H1 (cell line): Measurements from ENCODE around the gene TCF25.

Experiments
- ATF2 ChIP-seq: IDR thresholded peaks from 2 replicates; pipeline ENCODE4 v1.6.1; 2012; ENCODE audit warnings: low read length, inconsistent platforms
- CTCF ChIP-seq, 3 experiments: IDR thresholded peaks; 1 replicate in 2 of 3; 2 replicates in 1 of 3; pipeline versions ENCODE4 v1.5.1 to v1.6.1; 2011; ENCODE audit warnings: low read length in 3 of 3, mild to moderate bottlenecking in 3 of 3, inconsistent platforms in 2 of 3, low read depth in 1 of 3, moderate library complexity in 1 of 3; ENCODE audit not compliant: insufficient read depth in 1 of 3; ENCODE audit errors: control extremely low read depth in 1 of 3
- EP300 ChIP-seq, 2 experiments: IDR thresholded peaks; 1 replicate in 1 of 2; 2 replicates in 1 of 2; pipeline ENCODE4 v1.6.1; 2011 to 2012; ENCODE audit warnings: low read depth in 2 of 2, low read length in 2 of 2, mild to moderate bottlenecking in 2 of 2, borderline replicate concordance in 1 of 2, inconsistent platforms in 1 of 2, moderate library complexity in 1 of 2
- HDAC6 ChIP-seq: IDR thresholded peaks from one replicate; pipeline ENCODE4 v1.7.1; 2012; ENCODE audit warnings: low read depth, mild to moderate bottlenecking, inconsistent platforms, low read length, moderate library complexity
- KDM1A ChIP-seq: fragments of 200-600, 300-600 bp; sonication (generic); IDR thresholded peaks from 2 replicates; pipeline ENCODE4 v1.7.1; 2016; ENCODE audit warnings: mild to moderate bottlenecking, low read length, borderline replicate concordance
- POLR2A ChIP-seq, 2 experiments: IDR thresholded peaks; 1 replicate in 1 of 2; 2 replicates in 1 of 2; pipeline ENCODE4 v1.6.1; 2011; ENCODE audit warnings: low read depth in 2 of 2, low read length in 2 of 2, mild to moderate bottlenecking in 2 of 2; ENCODE audit errors: control extremely low read depth in 1 of 2
- RNF2 ChIP-seq: fragments of 200-900, 300-1000 bp; sonication (generic); IDR thresholded peaks from 2 replicates; pipeline ENCODE4 v1.7.1; 2016; ENCODE audit warnings: borderline replicate concordance, low read depth, mild to moderate bottlenecking, antibody characterized with exemption, low read length; ENCODE audit not compliant: poor library complexity, severe bottlenecking; ENCODE audit errors: missing control alignments
- TBP ChIP-seq: IDR thresholded peaks from 2 replicates; pipeline ENCODE4 v1.6.1; 2011; ENCODE audit warnings: low read depth, low read length, improper control_type of control experiment

DNA sequence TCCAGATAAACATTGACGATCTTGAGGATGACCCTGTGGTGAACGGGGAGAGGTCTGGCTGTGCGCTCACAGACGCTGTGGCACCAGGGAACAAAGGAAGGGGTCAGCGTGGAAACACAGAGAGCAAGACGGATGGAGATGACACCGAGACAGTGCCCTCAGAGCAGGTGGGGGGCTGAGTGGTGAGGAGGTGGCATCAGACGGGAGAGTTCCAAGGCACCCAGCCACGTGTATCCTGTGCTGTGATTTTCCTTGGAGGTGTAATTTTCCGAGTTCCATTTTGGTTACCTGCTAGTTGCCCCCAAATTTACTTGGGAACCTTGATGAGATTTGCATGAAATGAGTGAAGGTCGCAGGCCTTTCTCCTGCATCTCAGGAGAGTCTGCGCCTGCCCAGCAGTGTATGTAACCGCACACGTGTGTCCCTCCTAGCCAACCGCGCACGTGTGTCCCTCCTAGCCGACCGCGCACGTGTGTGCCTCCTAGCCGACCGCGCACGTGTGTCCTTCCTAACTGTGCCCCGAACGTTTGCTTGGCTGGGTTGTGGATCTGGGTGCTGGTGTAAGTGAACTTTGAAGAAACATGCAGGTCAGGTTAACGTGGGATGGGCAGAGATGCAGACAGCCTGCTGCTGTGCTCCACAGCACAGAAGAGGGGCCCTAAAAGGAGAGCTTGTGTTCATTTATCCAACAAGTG is 10.1 kb downstream of the TCF25 start:
- no peak for TF ChIP-seq POLR2A (IDR thresholded peaks at IDR 0.05; ENCODE audit: control extremely low read depth in 1 of 2, low read depth in 2 of 2, low read length in 2 of 2)
- no peak for TF ChIP-seq TBP
- TF ChIP-seq CTCF (IDR thresholded peaks at IDR 0.05; ENCODE audit: control extremely low read depth in 1 of 3, insufficient read depth in 1 of 3, low read depth in 1 of 3, low read length in 3 of 3): no peak
- TF ChIP-seq EP300 (IDR thresholded peaks at IDR 0.05; ENCODE audit: borderline replicate concordance in 1 of 2, low read depth in 2 of 2, low read length in 2 of 2): no peak
- no peak for TF ChIP-seq KDM1A
- TF ChIP-seq ATF2: no peak
- TF ChIP-seq RNF2: no peak
- no peak for TF ChIP-seq HDAC6
